Thyroid gland (tissue), 4 donors: ENCODE results near the gene RNF40. TPM values are rescaled to one million over a fixed set of nuclear protein-coding genes. Genes with fewer than 3 reads are reported as not detected.

Experiments
- DNase-seq, 2 donors: peaks; one replicate each; pipeline ENCODE4 v3.0.0-alpha.2; 2019
- H3K27ac ChIP-seq, 3 donors: fragments of 200-600 bp; sonication (generic); 1 replicate in 2 of 3; 2 replicates in 1 of 3; pipeline ENCODE4 v1.5.1; 2016 to 2019; ENCODE audit warnings: mild to moderate bottlenecking in 1 of 3, moderate library complexity in 1 of 3
- H3K27me3 ChIP-seq: fragments of 200-600 bp; sonication (generic); one replicate; pipeline ENCODE4 v1.5.1; 2019
- H3K36me3 ChIP-seq, 2 donors: fragments of 200-600 bp; sonication (generic); one replicate each; pipeline ENCODE4 v1.5.1; 2016 to 2019
- H3K4me1 ChIP-seq, 2 donors: fragments of 200-600 bp; sonication (generic); one replicate each; pipeline ENCODE4 v1.5.1; 2017 to 2019
- H3K4me3 ChIP-seq, 3 donors: fragments of 200-600 bp; sonication (generic); replicated peaks in 1 of 3; 1 replicate in 2 of 3; 2 replicates in 1 of 3; pipeline ENCODE4 v1.5.1; 2016; ENCODE audit warnings: mild to moderate bottlenecking in 1 of 3
- H3K9me3 ChIP-seq: fragments of 200-600 bp; sonication (generic); one replicate; pipeline ENCODE4 v1.5.1; 2017
- CTCF ChIP-seq, 6 experiments: fragments of 200-600 bp in 3 of 6; fragments of 450-650 bp in 3 of 6; sonication (generic) in 3 of 6; IDR thresholded peaks; one replicate each; pipeline ENCODE4 v1.5.1; 2016 to 2019; ENCODE audit warnings: antibody characterized with exemption in 6 of 6, mild to moderate bottlenecking in 2 of 6, inconsistent platforms in 1 of 6, moderate library complexity in 1 of 6
- POLR2A ChIP-seq, 2 donors: fragments of 450-650 bp; IDR thresholded peaks; one replicate each; pipeline ENCODE4 v1.6.1; 2017; ENCODE audit warnings: antibody characterized with exemption in 2 of 2, mild to moderate bottlenecking in 2 of 2, moderate library complexity in 1 of 2
- WGBS, 2 donors: methylation state at CpG; one replicate each; pipeline ENCODE4 v1.1.5; 2017; 5-methylcytosine and 5-hydroxymethylcytosine counted together
- intact Hi-C: fragments of 100-400 bp; cut with DNase I; formaldehyde crosslinking; loops from one replicate; pipeline ENCODE4 v1.15.1; 2023
- total RNA-seq, 4 donors: library from RNA; depleted of rRNA; stranded (reverse); fragments of >200 nt; gene quantifications; one replicate each; pipeline ENCODE4 v1.2.3, GENCODE V29; 2016

Gene RNF40
- total RNA-seq, 4 donors from 2014 or later, result 105 to 147 (median 113) TPM

- H3K27ac ChIP-seq, result no peak overlapping the region
These were observed 18.4 kb upstream of the RNF40 start for GRCh38 chr16:30743716-30744115.

GRCh38 chr16:30744183-30744582, 17.9 kb upstream of the RNF40 start:
- H3K27ac ChIP-seq, result peak overlapping the region in 1 of 3 donors; percentile 12
- peaks cover 8 to 11% of the 10 kb centered on the region in 2 donors for H3K36me3 ChIP-seq
- WGBS, 2 donors, result 86% methylated on average over 2 of the region's 2 CpGs

More at GRCh38 chr16:30743716-30744115, 18.4 kb upstream of the RNF40 start:
- Histone ChIP-seq H3K27me3 (no peaks in the 10 kb centered on the region), H3K4me1 (peaks cover 28 to 38% of the 10 kb centered on the region in 2 donors), H3K4me3 (no peak overlapping the region), H3K36me3 (peaks cover 13 to 15% of the 10 kb centered on the region in 2 donors), H3K9me3 (no peaks in the 10 kb centered on the region)
- TF ChIP-seq CTCF (IDR thresholded peaks at IDR 0.05), result no peak
- no peak for TF ChIP-seq POLR2A (IDR thresholded peaks at IDR 0.05)
- intact Hi-C loops, result no loop called here
- DNase-seq, result no peak
- 95 to 97% methylated on average over 7 to 8 of the region's 11 CpGs for WGBS, 2 donors

GRCh38 chr16:30745082-30745481, 17.0 kb upstream of the RNF40 start:
- no peak overlapping the region for H3K27ac ChIP-seq
- no peak overlapping the region for H3K4me3 ChIP-seq
- intact Hi-C loops, result no loop called here
- 88 to 89% methylated on average over 2 of the region's 2 CpGs for WGBS, 2 donors
- peaks cover 3 to 6% of the 10 kb centered on the region in 2 donors for H3K36me3 ChIP-seq
- H3K9me3 ChIP-seq, result no peaks in the 10 kb centered on the region
- no peaks in the 10 kb centered on the region for H3K27me3 ChIP-seq
- peaks cover 22 to 29% of the 10 kb centered on the region in 2 donors for H3K4me1 ChIP-seq
- no peak for DNase-seq
- TF ChIP-seq POLR2A (IDR thresholded peaks at IDR 0.05) (no peak), CTCF (IDR thresholded peaks at IDR 0.05) (no peak)

More at GRCh38 chr16:30744183-30744582, 17.9 kb upstream of the RNF40 start:
- intact Hi-C loops, result no loop called here
- Histone ChIP-seq H3K4me1 (peaks cover 28 to 38% of the 10 kb centered on the region in 2 donors), H3K9me3 (no peaks in the 10 kb centered on the region), H3K4me3 (no peak overlapping the region), H3K27me3 (no peaks in the 10 kb centered on the region)
- no peak for DNase-seq
- TF ChIP-seq POLR2A (IDR thresholded peaks at IDR 0.05) (no peak), CTCF (IDR thresholded peaks at IDR 0.05) (no peak)

GRCh38 chr16:30746638-30747175, 15.4 kb upstream of the RNF40 start:
- DNase-seq, result no peak
- intact Hi-C loops, result no loop called here

GRCh38 chr16:30747331-30747730, 14.8 kb upstream of the RNF40 start:
- intact Hi-C loops, result no loop called here

More at GRCh38 chr16:30746638-30747175, 15.4 kb upstream of the RNF40 start:
- H3K4me1 ChIP-seq, result peaks cover 8 to 13% of the 10 kb centered on the region in 2 donors
- TF ChIP-seq POLR2A (IDR thresholded peaks at IDR 0.05), result no peak
- 92 to 95% methylated on average over 9 of the region's 9 CpGs for WGBS, 2 donors
- no peak overlapping the region for H3K4me3 ChIP-seq
- H3K36me3 ChIP-seq, result peaks cover 10 to 15% of the 10 kb centered on the region in 2 donors
- H3K27me3 ChIP-seq, result no peaks in the 10 kb centered on the region
- no peak overlapping the region for H3K27ac ChIP-seq
- no peaks in the 10 kb centered on the region for H3K9me3 ChIP-seq

More at GRCh38 chr16:30747331-30747730, 14.8 kb upstream of the RNF40 start:
- Histone ChIP-seq H3K9me3 (no peaks in the 10 kb centered on the region), H3K27ac (peak overlapping the region in 1 of 3 donors; percentile 47), H3K4me3 (no peak overlapping the region), H3K4me1 (peaks cover 3 to 6% of the 10 kb centered on the region in 2 donors), H3K36me3 (peaks cover 10 to 15% of the 10 kb centered on the region in 2 donors), H3K27me3 (no peaks in the 10 kb centered on the region)
- no peak for DNase-seq
- TF ChIP-seq POLR2A (IDR thresholded peaks at IDR 0.05) (no peak), CTCF (IDR thresholded peaks at IDR 0.05) (no peak)
- 55 to 59% methylated on average over 3 of the region's 3 CpGs for WGBS, 2 donors
